ACC112 (cell line): Measurements from ENCODE around the gene ZNF423.

Source experiments
- H2AFZ ChIP-seq: fragments of 200-600 bp; sonication (generic); one replicate; pipeline ENCODE4 v1.6.0; 2017; ENCODE audit warnings: antibody characterized with exemption, low read length; ENCODE audit not compliant: unreplicated experiment
- H3K27ac ChIP-seq: fragments of 200-600 bp; sonication (generic); 2 replicates; pipeline ENCODE4 v1.5.1; 2014; ENCODE audit warnings: low read depth, mild to moderate bottlenecking, antibody characterized with exemption, low read length, moderate library complexity
- H3K27me3 ChIP-seq: fragments of 200-600 bp; sonication (generic); 2 replicates; pipeline ENCODE4 v1.6.1; 2014; ENCODE audit warnings: mild to moderate bottlenecking, antibody characterized with exemption, low read length, moderate library complexity, mixed read lengths; ENCODE audit not compliant: insufficient read depth
- H3K36me3 ChIP-seq: fragments of 200-600 bp; sonication (generic); 2 replicates; pipeline ENCODE4 v1.6.1; 2016; ENCODE audit warnings: mild to moderate bottlenecking, antibody characterized with exemption, low read length, moderate library complexity, mixed read lengths; ENCODE audit not compliant: insufficient read depth
- H3K4me1 ChIP-seq: fragments of 200-600 bp; sonication (generic); one replicate; pipeline ENCODE4 v1.6.1; 2016; ENCODE audit warnings: low read length, mixed read lengths; ENCODE audit not compliant: insufficient read depth, unreplicated experiment, control insufficient read depth
- H3K4me3 ChIP-seq: fragments of 200-600 bp; sonication (generic); 2 replicates; pipeline ENCODE4 v1.5.1; 2014; ENCODE audit warnings: mild to moderate bottlenecking, low read depth, low read length
- H3K79me2 ChIP-seq: fragments of 200-600 bp; sonication (generic); one replicate; pipeline ENCODE4 v1.6.0; 2016; ENCODE audit warnings: low read length; ENCODE audit not compliant: control insufficient read depth, unreplicated experiment, insufficient read depth

Gene ZNF423

GRCh38 chr16:49834531-49835151 lies 21.3 kb downstream of the ZNF423 start:
- no peak overlapping the region for H2AFZ ChIP-seq
- H3K79me2 ChIP-seq, result no peaks in the 10 kb centered on the region
- H3K36me3 ChIP-seq, result no peaks in the 10 kb centered on the region
- no peak overlapping the region for H3K4me3 ChIP-seq
- no peaks in the 10 kb centered on the region for H3K4me1 ChIP-seq
- H3K27ac ChIP-seq, result no peak overlapping the region
- H3K27me3 ChIP-seq, result peaks cover 5% of the 10 kb centered on the region; the same call in 1 of the 2 replicates

- peaks cover 5% of the 10 kb centered on the region; the same call in 1 of the 2 replicates for H3K27me3 ChIP-seq
- H3K79me2 ChIP-seq, result no peaks in the 10 kb centered on the region
- H3K27ac ChIP-seq, result no peak overlapping the region
- H3K4me3 ChIP-seq, result no peak overlapping the region
- H3K4me1 ChIP-seq, result no peaks in the 10 kb centered on the region
- no peak overlapping the region for H2AFZ ChIP-seq
- H3K36me3 ChIP-seq, result no peaks in the 10 kb centered on the region
These were observed 21.9 kb downstream of the ZNF423 start for GRCh38 chr16:49833796-49834530.

- peaks cover 2% of the 10 kb centered on the region; the same call in 1 of the 2 replicates for H3K27me3 ChIP-seq
- no peaks in the 10 kb centered on the region for H3K4me1 ChIP-seq
- no peaks in the 10 kb centered on the region for H3K79me2 ChIP-seq
- no peaks in the 10 kb centered on the region for H3K36me3 ChIP-seq
- no peak overlapping the region for H2AFZ ChIP-seq
- H3K27ac ChIP-seq, result no peak overlapping the region
- no peak overlapping the region for H3K4me3 ChIP-seq
These were observed 22.8 kb downstream of the ZNF423 start for GRCh38 chr16:49833085-49833484.

- Histone ChIP-seq H2AFZ (no peak overlapping the region), H3K4me1 (no peaks in the 10 kb centered on the region), H3K27me3 (no peaks in the 10 kb centered on the region), H3K4me3 (no peak overlapping the region), H3K27ac (no peak overlapping the region), H3K36me3 (no peaks in the 10 kb centered on the region), H3K79me2 (no peaks in the 10 kb centered on the region)
These were observed 23.7 kb downstream of the ZNF423 start for GRCh38 chr16:49832177-49832576.

- H3K27me3 ChIP-seq, result no peaks in the 10 kb centered on the region
- no peak overlapping the region for H3K27ac ChIP-seq
- H3K36me3 ChIP-seq, result no peaks in the 10 kb centered on the region
- H3K4me1 ChIP-seq, result no peaks in the 10 kb centered on the region
- no peak overlapping the region for H2AFZ ChIP-seq
- H3K79me2 ChIP-seq, result no peaks in the 10 kb centered on the region
- no peak overlapping the region for H3K4me3 ChIP-seq
These were observed 25.0 kb downstream of the ZNF423 start for GRCh38 chr16:49830873-49831272.

GRCh38 chr16:49828533-49829267 lies 27.2 kb downstream of the ZNF423 start:
- Histone ChIP-seq H3K36me3 (no peaks in the 10 kb centered on the region), H2AFZ (no peak overlapping the region), H3K27ac (no peak overlapping the region), H3K4me3 (no peak overlapping the region), H3K27me3 (no peaks in the 10 kb centered on the region), H3K4me1 (peaks cover 5% of the 10 kb centered on the region), H3K79me2 (no peaks in the 10 kb centered on the region)

GRCh38 chr16:49827805-49828438 lies 28.0 kb downstream of the ZNF423 start:
- H3K36me3 ChIP-seq, result no peaks in the 10 kb centered on the region
- H3K79me2 ChIP-seq, result no peaks in the 10 kb centered on the region
- H3K4me1 ChIP-seq, result peaks cover 5% of the 10 kb centered on the region
- no peak overlapping the region for H2AFZ ChIP-seq
- H3K27ac ChIP-seq, result no peak overlapping the region
- H3K4me3 ChIP-seq, result no peak overlapping the region
- H3K27me3 ChIP-seq, result no peaks in the 10 kb centered on the region

- Histone ChIP-seq H3K36me3 (no peaks in the 10 kb centered on the region), H3K27ac (no peak overlapping the region), H3K4me1 (peaks cover 5% of the 10 kb centered on the region)
These were observed 29.4 kb downstream of the ZNF423 start for GRCh38 chr16:49826515-49826914.

GRCh38 chr16:49825041-49825440 lies 30.9 kb downstream of the ZNF423 start:
- H3K4me3 ChIP-seq, result no peak overlapping the region
- H3K36me3 ChIP-seq, result no peaks in the 10 kb centered on the region
- no peaks in the 10 kb centered on the region for H3K27me3 ChIP-seq
- no peak overlapping the region for H3K27ac ChIP-seq
- no peak overlapping the region for H2AFZ ChIP-seq
- H3K79me2 ChIP-seq, result no peaks in the 10 kb centered on the region
- peaks cover 5% of the 10 kb centered on the region for H3K4me1 ChIP-seq

More at GRCh38 chr16:49826515-49826914, 29.4 kb downstream of the ZNF423 start:
- H3K79me2 ChIP-seq, result no peaks in the 10 kb centered on the region
- H3K27me3 ChIP-seq, result no peaks in the 10 kb centered on the region
- no peak overlapping the region for H2AFZ ChIP-seq
- no peak overlapping the region for H3K4me3 ChIP-seq

GRCh38 chr16:49824593-49824992 lies 31.3 kb downstream of the ZNF423 start:
- H3K4me1 ChIP-seq, result peaks cover 5% of the 10 kb centered on the region
- no peaks in the 10 kb centered on the region for H3K79me2 ChIP-seq
- no peak overlapping the region for H2AFZ ChIP-seq
- no peaks in the 10 kb centered on the region for H3K27me3 ChIP-seq
- no peak overlapping the region for H3K4me3 ChIP-seq
- no peak overlapping the region for H3K27ac ChIP-seq
- H3K36me3 ChIP-seq, result no peaks in the 10 kb centered on the region
